T47D (cell line): ENCODE data around the gene NF1.

Source experiments
- DNase-seq, 2 experiments: peaks; one replicate each; pipeline versions ENCODE4 v3.0.0 to v3.0.0-alpha.2; 2011 to 2012; ENCODE audit warnings: low read depth in 1 of 2, low spot score in 1 of 2
- JUND ChIP-seq: IDR thresholded peaks from 2 replicates; pipeline ENCODE4 v1.6.1; 2012; ENCODE audit warnings: low read depth
- in situ Hi-C: cut with HindIII; loops from 2 replicates; pipeline ENCODE4 v1.10.0; 2016; ENCODE audit warnings: low sequenced_read_pairs, low pct_unique_long_range_greater_than_20kb

The NF1 gene

DNA sequence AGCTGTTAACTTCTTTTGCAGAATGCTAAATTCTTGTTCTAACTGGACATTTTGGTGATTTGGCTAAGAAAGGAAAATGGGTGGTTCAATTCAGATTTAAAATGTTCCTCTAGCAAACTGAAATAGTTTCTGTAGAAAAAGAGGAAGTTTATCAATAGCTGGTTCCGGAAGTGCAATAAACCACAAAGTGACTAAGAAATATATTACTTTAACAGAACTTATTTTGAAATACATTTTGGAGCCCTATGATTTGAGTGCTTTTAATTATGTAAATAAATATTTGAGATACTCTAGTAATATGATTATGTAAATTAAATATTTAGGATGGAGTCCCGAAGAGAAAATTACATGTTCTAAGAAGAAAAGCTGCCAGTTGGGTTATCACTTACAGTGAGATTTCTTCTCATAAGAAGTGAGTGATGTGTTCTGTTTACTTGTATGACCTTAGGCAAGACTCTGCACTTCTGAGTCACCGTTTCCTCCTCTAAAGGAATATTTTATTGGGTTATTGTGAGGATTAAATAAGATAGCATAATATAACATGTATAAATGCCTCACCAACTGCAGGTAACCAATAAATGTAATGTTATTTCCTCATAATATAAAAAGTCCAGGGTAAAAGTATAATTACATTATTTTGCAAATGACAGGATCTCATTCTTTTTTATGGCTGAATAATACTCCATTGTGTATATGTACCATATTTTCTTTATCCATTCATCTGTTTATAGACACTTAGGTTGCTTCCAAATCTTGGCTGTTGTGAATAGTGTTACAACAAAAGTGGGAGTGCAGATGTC is 219.4 kb downstream of the NF1 start, which contains the start of gene EVI2B:
Gene EVI2B (minus strand): TSS at position 73 of the 800 bp plus-strand sequence. CDS start 8,445 bp downstream, outside the sequence.
- no peak for TF ChIP-seq JUND
- in situ Hi-C loops = no loop called here
- no peak for DNase-seq

DNA sequence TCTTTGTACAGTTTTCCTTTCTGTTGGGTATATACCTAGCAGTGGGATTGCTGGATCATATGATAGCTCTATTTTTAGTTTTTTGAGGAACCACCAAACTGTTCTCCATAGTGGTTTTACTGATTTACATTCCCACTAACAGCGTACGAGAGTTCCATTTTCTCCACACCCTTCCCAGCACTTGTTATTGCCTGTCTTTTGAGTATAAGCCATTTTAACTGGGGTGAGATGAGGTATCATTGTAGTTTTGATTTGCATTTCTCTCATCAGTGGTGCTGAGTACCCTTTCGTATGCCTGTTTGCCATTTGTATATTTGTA is 220.0 kb downstream of the NF1 start:
- no peak for TF ChIP-seq JUND
- no peak for DNase-seq
- in situ Hi-C loops = no loop called here

DNA sequence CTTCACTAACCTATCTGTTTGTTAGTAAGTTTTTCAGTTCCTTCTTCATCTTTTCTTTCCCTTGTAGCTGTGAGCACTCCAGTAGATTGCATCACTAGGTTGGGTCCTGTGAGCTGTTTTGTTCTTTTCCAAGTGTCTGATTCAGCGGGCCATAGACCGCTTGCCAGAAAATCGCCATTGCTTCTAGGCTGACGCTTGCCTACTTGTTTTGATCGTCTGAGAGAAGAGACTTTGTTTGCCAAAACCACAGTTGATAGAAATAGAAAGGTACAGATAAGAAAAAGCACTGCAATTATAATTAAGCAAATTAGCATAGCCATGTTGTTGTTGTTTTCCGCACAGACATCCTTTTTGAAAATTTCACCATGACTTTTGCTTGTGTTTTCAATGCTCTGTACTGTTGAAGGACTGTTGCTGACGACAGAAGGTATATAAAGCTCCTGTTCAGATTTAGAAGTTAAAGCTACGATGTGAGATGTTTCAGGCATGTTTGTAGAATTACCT is 223.6 kb downstream of the NF1 start:
- no peak for DNase-seq
- TF ChIP-seq JUND = no peak
- in situ Hi-C loops = no loop called here

DNA sequence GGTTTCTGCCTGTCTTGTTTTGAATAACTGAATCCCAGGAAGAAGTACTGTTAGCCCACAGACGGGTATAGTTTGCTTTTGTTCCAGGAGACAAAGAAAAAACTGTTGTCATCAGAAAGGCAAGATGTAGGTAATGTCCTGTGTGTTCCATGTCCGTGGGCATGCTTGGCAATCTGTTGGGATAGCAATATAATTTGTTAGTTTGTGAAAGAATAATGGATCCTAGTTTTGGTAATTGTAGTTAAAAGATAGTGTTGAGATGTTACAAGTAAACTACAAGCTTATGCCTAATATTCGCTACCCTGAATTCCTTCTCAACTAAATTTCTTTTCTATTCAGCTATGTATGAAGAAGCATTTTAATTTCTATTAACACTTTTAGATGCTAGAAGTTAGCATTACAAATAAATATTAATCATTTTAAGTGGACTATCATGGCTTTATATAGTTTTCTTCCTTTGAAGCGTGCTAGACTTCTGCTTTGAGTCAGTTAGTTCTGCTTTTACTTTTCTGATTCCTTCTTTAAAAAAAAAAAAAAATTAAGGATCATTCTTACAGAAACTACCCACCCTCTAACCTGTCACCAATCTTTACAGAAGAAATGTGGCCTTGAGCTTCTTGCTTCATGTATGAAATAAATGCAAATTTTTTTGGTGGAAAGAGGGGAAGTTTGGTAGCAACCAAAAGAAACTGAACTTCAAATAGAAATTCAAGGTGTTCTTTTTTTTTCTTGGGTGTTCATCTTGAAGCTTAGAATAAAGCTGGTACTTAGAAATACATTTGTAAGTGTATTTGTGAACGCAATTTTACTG is 224.3 kb downstream of the NF1 start:
- TF ChIP-seq JUND = no peak
- in situ Hi-C loops = no loop called here

DNA sequence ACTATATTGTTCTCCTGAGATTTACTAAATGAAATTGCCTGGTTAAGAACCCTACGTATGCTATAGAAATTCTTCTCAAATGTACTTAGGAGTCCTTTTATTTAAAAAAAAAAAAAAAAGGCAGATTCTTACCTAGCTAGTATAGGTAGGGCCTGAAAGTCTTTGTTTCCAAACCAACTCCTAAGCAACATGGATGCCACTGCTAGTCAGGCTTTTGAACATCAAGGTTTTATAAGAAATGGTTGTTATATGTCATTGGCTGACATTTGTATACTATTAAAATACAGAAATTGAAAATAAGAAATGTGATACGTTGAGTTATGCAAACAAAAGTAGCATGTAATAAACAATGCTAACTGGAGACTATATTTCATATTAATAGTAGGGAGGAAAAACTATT is 225.5 kb downstream of the NF1 start:
- in situ Hi-C loops = no loop called here
- TF ChIP-seq JUND = no peak
- DNase-seq = no peak

More for the DNA sequence above, 224.3 kb downstream of the NF1 start:
- no peak for DNase-seq

DNA sequence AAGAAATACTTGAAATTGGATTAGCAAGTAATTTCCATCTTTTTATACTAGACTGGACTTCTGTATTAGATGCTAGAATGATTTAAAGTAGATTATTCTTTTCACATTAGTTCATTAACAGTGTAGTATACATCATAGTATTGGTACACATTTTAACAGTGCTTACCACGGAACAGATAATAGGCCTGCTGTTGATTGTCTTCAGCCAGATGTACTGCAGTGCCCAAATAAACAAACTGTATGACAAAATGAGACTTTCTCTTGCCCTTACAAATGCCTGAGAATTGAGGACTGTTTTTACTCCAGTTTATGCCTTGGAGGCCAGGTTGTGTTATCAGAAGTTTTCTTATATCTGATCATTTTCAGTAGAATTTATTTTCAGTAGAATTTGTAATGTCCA is 226.0 kb downstream of the NF1 start:
- no peak for TF ChIP-seq JUND
- in situ Hi-C loops = no loop called here
- no peak for DNase-seq

DNA sequence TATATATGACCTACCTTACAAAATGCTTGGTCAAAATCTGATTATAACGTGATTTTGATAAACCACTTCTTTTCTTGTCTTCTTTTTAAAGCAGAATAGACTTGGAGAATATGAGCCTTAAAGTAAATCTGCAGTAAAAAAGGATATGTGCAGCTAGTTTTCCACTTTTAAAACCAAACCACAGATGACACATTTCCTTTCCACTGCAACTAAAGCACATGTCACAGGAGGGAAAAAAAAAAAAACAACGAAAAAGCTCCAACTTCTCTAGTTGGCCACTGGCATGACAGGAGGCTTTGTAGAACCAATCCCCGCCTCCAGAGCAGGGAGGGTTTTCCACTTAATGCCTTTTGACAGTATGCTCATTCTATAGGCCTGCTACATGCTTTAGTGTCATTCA is 226.7 kb downstream of the NF1 start, which contains the start of gene EVI2A:
Gene EVI2A (minus strand): TSS at position 142 of the 400 bp plus-strand sequence. CDS start 2,609 bp downstream, outside the sequence.
- no peak for DNase-seq
- no peak for TF ChIP-seq JUND
- in situ Hi-C loops = no loop called here

DNA sequence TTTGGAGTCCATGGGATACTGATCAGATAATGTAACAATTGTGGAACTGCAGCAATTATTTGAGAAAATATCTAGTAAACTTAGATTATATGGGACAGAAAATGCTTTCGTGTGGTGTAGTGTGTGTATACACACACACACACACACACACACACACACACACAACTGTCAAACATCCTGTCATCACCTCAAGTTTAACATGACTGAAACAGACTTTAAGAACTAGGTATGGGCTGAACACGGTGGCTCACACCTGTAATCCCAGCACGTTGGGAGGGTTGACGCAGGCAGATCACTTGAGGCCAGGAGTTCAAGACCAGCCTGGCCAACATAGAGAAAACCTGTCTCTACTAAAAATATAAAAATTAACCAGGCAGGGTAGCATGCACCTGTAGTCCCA is 227.2 kb downstream of the NF1 start:
- no peak for DNase-seq
- TF ChIP-seq JUND = no peak
- in situ Hi-C loops = no loop called here

DNA sequence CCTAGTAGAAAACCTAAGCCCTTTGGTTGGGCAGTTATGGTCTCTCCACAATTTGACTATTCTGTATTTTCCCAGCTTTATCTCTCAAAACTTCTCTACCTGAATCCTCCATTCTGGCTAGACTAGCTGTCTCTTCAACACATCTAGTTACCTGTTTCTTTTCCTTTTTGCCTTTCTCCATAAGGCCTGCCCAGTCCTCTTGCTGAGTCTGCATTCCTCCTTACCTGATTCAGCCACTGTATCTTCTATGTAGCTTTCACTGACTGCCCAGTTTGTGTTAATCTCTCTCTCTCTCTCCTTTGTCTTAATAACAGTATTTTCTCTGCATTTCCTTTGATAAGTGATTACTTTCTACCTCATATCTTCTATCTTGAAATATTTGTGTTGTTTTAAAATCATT is 228.8 kb downstream of the NF1 start:
- TF ChIP-seq JUND = no peak
- in situ Hi-C loops = no loop called here

DNA sequence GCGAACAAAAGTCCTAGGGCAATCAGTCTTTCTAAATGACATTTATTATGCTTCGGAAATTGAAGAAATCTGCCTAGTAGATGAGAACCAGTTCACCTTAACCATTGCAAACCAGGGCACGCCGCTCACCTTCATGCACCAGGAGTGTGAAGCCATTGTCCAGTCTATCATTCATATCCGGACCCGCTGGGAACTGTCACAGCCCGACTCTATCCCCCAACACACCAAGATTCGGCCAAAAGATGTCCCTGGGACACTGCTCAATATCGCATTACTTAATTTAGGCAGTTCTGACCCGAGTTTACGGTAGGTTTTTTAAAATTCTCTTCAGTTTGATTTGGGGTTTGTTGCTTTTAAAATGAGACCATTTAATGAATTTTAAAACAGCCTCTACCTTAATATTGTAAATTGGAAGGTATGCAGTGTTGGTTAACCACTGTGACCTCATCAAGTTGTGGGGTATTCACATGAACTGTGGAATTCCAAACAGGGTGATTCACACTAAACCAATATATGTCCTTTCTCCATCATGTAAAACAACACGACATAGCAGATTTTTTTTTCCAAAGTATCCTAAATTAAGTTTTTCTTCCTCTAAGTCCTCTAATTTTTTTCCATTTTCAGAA is 232.9 kb downstream of the NF1 start:
- no peak for DNase-seq
- in situ Hi-C loops = no loop called here
- no peak for TF ChIP-seq JUND

More for the DNA sequence above, 228.8 kb downstream of the NF1 start:
- DNase-seq = no peak

DNA sequence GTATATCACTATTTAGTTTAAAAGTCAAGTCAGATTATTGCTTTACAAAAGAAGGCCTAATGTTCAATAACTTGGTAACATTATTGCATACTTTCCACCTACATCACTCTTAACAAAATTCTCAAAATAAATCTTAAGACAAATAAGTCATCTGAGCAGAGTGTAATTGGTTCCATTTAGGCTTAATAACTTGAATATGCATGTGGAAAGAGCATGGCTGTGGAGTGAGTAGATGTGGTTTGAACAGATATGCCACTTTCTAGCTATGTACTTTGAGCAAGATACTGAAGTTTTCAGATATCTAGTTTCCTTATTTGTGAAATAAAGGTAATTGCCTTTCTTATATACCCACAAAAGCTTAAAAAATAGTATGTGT is 233.4 kb downstream of the NF1 start:
- in situ Hi-C loops = no loop called here
- no peak for DNase-seq
- TF ChIP-seq JUND = no peak

DNA sequence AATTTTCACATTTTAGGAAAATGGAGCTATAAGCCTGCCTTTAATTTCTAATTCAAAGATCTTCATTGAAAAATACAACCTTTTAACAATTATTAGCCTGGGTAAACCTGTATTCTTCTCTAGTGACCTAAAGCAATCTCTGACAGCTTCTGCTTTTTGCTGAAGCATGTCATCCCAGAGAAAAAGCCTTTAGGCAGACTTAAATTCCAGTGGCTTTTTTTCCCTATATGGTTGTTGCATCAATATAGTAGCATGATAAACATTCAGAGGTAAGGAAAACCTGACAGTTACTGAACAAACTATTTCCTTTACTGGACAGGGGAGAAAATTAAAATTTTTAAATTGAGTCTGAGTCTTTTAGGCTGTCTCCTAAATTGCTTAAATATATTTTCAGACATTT is 234.4 kb downstream of the NF1 start:
- DNase-seq = no peak
- in situ Hi-C loops = no loop called here
- TF ChIP-seq JUND = no peak
